Measurements from ENCODE around the gene LSM2. TPM values are rescaled to one million over a fixed set of nuclear protein-coding genes. Genes with fewer than 3 reads are reported as not detected.

LSM2 gene
- total RNA-seq, 1 experiment from 2014 or later = 56.3 TPM

GRCh38 chr6:31778193-31778592, 28.6 kb downstream of the LSM2 start:
- no TSS peak for BruUV-seq (replicated peaks)
- H3K36me3 Mint-ChIP-seq (ENCODE audit: insufficient read depth, unreplicated experiment) = peaks cover 40% of the 10 kb centered on the region
- no peaks in the 10 kb centered on the region for H3K27me3 Mint-ChIP-seq (ENCODE audit: insufficient read depth, unreplicated experiment)
- no peaks in the 10 kb centered on the region for H3K9me3 Mint-ChIP-seq (ENCODE audit: unreplicated experiment)
- H3K27me3 ChIP-seq (replicated peaks; ENCODE audit: control insufficient read depth, insufficient read depth, low read length) = no peaks in the 10 kb centered on the region
- DNase-seq = no peak
- peaks cover 17% of the 10 kb centered on the region for H3K4me1 ChIP-seq
- no peak overlapping the region for H3K4me3 ChIP-seq (ENCODE audit: low read depth, low read length)
- intact Hi-C loops (cut with micrococcal nuclease; ENCODE audit: unreplicated experiment) = no loop called here
- H3K36me3 ChIP-seq (ENCODE audit: control insufficient read depth, insufficient read depth, low read length) = no peaks in the 10 kb centered on the region
- H3K9me3 ChIP-seq = no peaks in the 10 kb centered on the region
- no peak for TF ChIP-seq CTCF (IDR thresholded peaks at IDR 0.05; ENCODE audit: insufficient read depth in 1 of 2, low read depth in 1 of 2, low read length in 1 of 2, severe bottlenecking in 1 of 2, unreplicated experiment in 1 of 2)
- H3K4me1 Mint-ChIP-seq (ENCODE audit: low read depth, unreplicated experiment) = peaks cover 5% of the 10 kb centered on the region
- peak overlapping the region; percentile 59 for H3K27ac Mint-ChIP-seq (ENCODE audit: unreplicated experiment)
- no peak overlapping the region for H3K4me3 Mint-ChIP-seq (ENCODE audit: unreplicated experiment)
- CTCF ChIA-PET = no interaction called here
- POLR2A ChIA-PET = no interaction called here

GRCh38 chr6:31777667-31778050, 29.1 kb downstream of the LSM2 start:
- H3K9me3 ChIP-seq = no peaks in the 10 kb centered on the region
- ChIA-PET CTCF (no interaction called here), POLR2A (interaction anchor here (0.5 to 0.7 kb wide), 2 partner anchors 29 to 117 kb away, joined by 3 to 5 read pairs; partner anchors contain the start of genes C6orf47 and LSM2)
- H3K27ac Mint-ChIP-seq (ENCODE audit: unreplicated experiment) = peak overlapping the region; percentile 59
- no peaks in the 10 kb centered on the region for H3K36me3 ChIP-seq (ENCODE audit: control insufficient read depth, insufficient read depth, low read length)
- no TSS peak for BruUV-seq (replicated peaks)
- H3K4me1 Mint-ChIP-seq (ENCODE audit: low read depth, unreplicated experiment) = peaks cover 5% of the 10 kb centered on the region
- H3K27me3 ChIP-seq (replicated peaks; ENCODE audit: control insufficient read depth, insufficient read depth, low read length) = no peaks in the 10 kb centered on the region
- TF ChIP-seq CTCF (IDR thresholded peaks at IDR 0.05; ENCODE audit: insufficient read depth in 1 of 2, low read depth in 1 of 2, low read length in 1 of 2, severe bottlenecking in 1 of 2, unreplicated experiment in 1 of 2) = no peak
- H3K4me3 ChIP-seq (ENCODE audit: low read depth, low read length) = no peak overlapping the region
- H3K36me3 Mint-ChIP-seq (ENCODE audit: insufficient read depth, unreplicated experiment) = peaks cover 35% of the 10 kb centered on the region
- H3K27me3 Mint-ChIP-seq (ENCODE audit: insufficient read depth, unreplicated experiment) = no peaks in the 10 kb centered on the region
- no peak for DNase-seq
- H3K4me3 Mint-ChIP-seq (ENCODE audit: unreplicated experiment) = no peak overlapping the region
- intact Hi-C loops (cut with micrococcal nuclease; ENCODE audit: unreplicated experiment) = loop anchor here (1.0 kb wide), 1 partner anchor 14 kb away; no protein-coding TSS in a partner anchor
- peaks cover 23% of the 10 kb centered on the region for H3K4me1 ChIP-seq
- no peaks in the 10 kb centered on the region for H3K9me3 Mint-ChIP-seq (ENCODE audit: unreplicated experiment)

- intact Hi-C loops (cut with micrococcal nuclease; ENCODE audit: unreplicated experiment) = loop anchor here (1.0 kb wide), 1 partner anchor 14 kb away; no protein-coding TSS in a partner anchor
- Mint-ChIP-seq H3K4me3 (ENCODE audit: unreplicated experiment) (no peak within 1 kb of the TSS), H3K27ac (ENCODE audit: unreplicated experiment) (peak within 1 kb of the TSS; percentile 59), H3K36me3 (ENCODE audit: insufficient read depth, unreplicated experiment) (peaks cover 30% of the 10 kb centered on the region), H3K4me1 (ENCODE audit: low read depth, unreplicated experiment) (peaks cover 5% of the 10 kb centered on the region), H3K9me3 (ENCODE audit: unreplicated experiment) (no peaks in the 10 kb centered on the region), H3K27me3 (ENCODE audit: insufficient read depth, unreplicated experiment) (no peaks in the 10 kb centered on the region)
- Histone ChIP-seq H3K27me3 (replicated peaks; ENCODE audit: control insufficient read depth, insufficient read depth, low read length) (no peaks in the 10 kb centered on the region), H3K4me1 (peaks cover 23% of the 10 kb centered on the region), H3K9me3 (no peaks in the 10 kb centered on the region), H3K4me3 (ENCODE audit: low read depth, low read length) (no peak within 1 kb of the TSS), H3K36me3 (ENCODE audit: control insufficient read depth, insufficient read depth, low read length) (no peaks in the 10 kb centered on the region)
- no TSS peak for BruUV-seq (replicated peaks)
- DNase-seq = peak; percentile 69 to 85
- ChIA-PET POLR2A (interaction anchor here (0.5 to 0.7 kb wide), 2 partner anchors 30 to 117 kb away, joined by 3 to 5 read pairs; partner anchors contain the start of genes C6orf47 and LSM2), CTCF (no interaction called here)
- TF ChIP-seq CTCF (IDR thresholded peaks at IDR 0.05; ENCODE audit: insufficient read depth in 1 of 2, low read depth in 1 of 2, low read length in 1 of 2, severe bottlenecking in 1 of 2, unreplicated experiment in 1 of 2) = no peak
Measured at GRCh38 chr6:31776989-31777666, 29.6 kb downstream of the LSM2 start, which contains the start of gene VWA7. Gene VWA7 (minus strand): TSS chr6:31777328. CDS start chr6:31776779, 549 bp downstream.

Measured in Caco-2 (cell line).